Kidney glomerular epithelial cell (primary cell): ENCODE measurements around the gene CRELD2.

Experiments used
- DNase-seq: peaks from one replicate; lab custom pipeline; 2025; lab: John Stamatoyannopoulos, UW

CRELD2 gene

DNA sequence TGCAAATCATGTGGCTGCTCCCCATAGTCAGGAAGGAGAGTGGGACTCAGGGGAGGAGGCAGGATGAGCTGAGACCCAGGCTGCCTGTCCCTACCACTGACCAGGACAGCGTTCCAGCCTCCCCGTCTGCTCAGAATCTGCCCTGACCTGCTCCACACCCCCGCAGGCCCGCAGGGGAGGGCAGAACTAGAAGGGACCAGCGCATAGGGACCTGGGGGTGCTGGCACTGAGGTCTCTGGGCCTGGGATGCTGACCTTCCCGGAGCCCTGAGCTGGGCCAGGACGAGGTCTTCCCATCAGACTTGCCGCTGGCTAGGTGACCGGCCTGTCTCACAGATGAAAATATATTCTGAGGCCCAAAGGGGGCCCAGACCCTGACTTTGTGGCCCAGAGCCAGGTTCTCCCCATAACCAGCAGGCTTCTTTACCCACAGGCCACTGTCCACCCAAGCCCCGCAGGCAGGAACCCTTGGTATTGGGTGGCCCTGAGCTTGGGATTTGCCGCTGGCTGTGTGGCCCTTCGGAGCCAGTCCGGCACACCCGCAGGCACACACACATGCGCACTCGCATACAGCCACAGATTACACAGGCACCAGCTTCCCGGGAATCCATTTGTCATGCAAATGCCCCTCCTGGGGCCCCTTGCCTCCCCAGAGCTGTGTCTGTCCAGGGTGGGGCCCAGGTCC, 28.3 kb downstream of the CRELD2 start:
- no peak for DNase-seq

DNA sequence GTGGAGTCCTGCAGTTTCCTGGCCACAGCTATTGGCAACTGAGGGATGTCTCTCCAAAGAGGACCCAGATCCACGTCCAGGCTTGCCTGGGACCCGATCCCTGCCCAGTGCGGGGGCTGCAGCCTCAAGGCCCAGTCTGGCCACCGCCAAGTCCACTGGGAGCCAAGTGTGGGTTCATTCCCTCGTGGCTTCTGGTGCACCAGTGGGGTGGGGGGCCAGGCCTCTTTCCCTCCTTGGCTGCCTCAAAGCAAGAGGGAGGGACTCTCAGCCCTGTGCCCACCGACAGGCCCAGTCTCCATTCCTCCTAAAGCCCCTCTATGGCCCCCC, 28.8 kb downstream of the CRELD2 start:
- DNase-seq = no peak

DNA sequence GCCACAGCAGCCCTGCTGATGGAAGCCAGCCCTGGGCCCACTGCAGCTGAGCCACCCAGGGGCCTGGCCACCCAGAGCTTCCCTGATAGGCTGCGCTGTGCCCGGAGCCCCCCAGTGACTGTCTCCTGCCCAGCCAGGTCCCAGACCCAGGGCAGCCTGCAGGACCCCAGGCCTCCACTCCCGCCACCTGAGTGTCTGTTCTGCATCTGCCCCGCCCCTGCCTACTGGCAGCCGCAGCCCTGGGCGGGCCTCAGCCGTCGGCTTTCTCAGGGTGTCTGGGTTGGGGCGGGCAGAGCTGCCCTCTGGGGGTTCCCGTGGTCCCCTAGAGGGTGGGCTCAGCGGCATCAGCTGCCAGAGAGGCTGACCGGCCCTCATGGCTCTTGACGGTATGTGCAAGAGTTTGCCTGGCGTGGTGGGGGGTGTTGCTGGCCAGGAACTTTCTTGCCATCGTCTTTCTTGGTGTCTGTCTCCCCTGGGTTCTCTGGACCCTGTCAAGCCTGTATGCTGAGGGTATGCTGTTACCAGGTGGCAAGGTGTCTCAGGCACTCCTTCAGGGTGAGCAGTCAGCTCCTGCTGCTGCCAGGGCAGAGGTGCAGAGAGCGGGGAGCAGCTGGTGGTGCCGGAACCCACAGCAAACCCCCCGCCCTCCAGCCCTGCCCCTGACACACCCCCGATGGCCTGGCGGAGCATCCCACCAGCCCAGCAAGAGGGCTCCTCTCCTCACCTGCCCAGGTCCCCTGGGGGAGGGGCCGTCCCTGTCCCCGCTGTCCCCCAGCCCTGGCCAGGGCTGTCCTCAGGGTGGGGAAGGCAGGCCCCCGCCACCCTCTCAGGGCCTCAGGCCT, 29.9 kb downstream of the CRELD2 start:
- DNase-seq = no peak

DNA sequence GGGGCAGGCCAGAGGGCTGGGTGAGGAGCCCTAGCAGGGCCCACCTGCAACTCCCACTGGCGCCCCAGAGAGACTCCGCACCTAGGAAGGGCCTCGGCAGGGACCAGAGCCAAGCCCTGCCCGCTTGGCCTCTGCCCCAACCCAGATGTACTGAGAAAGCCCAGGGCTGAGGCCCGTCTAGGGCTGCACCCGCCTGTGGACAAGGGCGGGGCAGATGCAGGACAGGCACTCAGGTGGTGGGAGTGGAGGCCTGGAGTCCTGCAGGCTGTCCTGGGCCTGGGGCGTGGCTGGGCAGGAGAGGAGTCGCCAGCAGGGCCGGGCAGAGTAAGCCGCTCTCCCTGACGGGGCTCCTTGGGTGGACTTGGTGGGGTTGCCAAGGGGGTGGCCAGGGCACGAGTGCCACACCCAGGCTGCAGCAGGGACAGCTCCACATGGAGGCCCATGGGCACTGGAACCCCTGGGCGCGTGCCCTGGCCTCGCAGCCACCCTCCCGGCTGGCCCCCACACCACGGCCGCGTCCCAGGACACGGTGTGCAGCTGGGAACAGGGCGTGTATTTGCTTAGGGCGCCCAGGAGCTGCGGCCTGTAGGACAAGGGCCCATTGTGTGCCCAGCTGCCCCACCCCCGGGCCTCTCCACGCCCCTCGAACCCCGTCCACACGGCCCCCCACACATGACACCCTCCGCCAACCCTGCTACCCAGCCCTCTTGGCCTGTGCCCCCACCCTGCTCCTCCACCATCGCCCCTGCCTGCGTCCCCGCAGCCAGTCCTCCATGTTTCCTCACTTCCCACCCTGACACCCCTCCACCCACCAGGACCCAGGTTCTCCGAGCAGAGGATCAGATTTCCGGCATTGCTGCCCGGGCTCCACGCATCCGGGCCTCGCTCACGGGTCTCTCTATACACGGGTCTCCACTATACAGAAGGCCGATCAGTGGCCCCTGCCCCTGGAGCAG, 30.8 kb downstream of the CRELD2 start:
- DNase-seq = no peak

DNA sequence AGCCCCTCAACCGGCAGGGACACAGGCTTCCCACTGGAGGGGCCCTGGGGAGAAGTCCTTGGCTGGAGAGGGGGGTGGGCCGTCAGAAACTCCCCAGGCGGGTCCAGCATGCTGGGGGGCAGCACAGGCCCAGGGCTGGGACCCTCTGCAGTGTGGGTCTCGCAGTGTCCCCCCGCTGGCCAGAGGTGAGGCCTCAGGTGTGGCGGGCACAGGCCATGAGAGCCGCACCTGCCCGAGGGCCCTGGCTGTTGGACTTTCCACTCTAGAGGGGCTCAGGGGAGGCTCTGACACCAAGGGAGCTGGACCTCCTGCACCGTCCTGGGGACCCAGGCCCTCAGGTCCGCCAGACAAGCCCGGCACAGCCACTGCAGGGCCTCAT, 31.5 kb downstream of the CRELD2 start:
- DNase-seq = no peak

DNA sequence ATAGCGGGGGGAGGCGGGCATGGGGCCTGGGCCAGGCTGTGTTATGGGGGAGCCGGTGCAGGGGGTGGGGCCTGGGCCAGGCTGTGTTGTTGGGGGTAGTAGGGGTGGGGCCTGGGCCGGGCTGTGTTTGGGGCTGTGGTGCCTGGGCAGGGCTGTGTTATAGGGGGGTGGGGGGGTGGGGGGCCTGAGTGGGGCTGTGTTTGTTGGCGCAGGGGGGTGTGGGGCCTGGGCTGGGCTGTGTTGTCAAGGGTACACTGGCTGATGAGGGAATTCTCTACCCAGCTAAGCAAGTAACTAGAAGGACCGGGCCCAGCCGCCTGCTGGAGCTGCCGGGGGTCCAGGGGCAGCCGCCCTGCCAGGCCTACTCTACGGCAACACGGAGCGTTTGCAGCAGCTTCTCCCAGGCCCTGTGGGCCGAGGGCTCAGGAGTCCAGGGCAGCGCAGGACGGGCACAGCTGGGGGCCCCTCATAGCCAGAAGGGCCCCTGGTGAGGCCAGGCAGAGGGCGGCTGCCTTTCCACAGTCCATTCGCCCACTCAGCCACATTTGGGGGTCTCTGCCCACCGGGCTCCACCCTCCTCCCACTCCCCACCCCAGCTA, 32.1 kb downstream of the CRELD2 start:
- DNase-seq = no peak

DNA sequence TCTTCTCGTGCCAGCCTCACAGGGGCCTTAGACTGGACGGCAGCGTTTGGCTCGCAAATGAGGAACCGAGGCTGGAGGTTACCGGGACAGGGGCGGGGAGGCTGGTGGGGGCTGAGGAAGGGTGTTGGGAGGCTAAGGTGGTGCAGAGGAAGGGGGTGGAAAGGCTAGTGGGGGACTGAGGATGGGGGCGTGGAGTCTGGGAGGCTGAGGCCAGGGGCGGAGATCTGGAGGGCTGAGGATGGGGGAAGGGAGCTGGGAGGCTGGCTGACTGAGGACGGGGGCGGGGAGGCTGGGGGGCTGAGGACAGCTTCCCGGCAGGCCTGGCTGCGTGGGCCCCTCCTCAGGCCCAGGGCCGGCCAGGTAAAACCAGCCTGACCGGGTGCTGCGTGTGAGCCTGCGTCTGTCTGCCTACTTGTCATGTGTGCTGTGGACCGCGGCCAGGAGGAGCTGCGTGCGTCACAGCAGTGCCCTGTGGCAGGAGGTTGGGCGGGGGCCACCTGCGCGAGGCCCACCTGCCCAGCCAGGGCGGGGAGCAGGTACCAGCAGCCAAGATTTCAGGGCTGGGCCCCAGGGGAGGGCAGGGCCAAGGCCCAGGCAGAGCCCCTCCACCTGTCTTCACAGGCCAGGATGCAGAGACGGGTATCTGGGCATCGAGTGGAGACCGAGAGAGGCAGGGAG, 32.7 kb downstream of the CRELD2 start:
- peak; percentile 4 for DNase-seq

DNA sequence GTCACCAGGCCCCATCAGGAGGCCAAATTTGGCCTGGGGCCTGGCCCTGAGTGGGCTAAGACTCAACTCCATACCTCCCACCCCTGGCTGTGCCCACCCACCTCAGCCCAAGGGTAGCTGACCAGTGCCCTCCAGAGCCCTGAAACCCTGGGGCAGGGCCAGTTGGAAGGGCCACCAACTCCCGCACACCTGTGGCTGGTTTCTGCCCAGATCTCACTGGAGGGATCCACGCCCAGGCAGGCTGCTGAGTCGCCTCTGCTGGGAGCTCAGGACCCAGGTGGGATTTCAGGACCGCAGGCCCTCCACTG, 33.2 kb downstream of the CRELD2 start:
- DNase-seq = no peak

DNA sequence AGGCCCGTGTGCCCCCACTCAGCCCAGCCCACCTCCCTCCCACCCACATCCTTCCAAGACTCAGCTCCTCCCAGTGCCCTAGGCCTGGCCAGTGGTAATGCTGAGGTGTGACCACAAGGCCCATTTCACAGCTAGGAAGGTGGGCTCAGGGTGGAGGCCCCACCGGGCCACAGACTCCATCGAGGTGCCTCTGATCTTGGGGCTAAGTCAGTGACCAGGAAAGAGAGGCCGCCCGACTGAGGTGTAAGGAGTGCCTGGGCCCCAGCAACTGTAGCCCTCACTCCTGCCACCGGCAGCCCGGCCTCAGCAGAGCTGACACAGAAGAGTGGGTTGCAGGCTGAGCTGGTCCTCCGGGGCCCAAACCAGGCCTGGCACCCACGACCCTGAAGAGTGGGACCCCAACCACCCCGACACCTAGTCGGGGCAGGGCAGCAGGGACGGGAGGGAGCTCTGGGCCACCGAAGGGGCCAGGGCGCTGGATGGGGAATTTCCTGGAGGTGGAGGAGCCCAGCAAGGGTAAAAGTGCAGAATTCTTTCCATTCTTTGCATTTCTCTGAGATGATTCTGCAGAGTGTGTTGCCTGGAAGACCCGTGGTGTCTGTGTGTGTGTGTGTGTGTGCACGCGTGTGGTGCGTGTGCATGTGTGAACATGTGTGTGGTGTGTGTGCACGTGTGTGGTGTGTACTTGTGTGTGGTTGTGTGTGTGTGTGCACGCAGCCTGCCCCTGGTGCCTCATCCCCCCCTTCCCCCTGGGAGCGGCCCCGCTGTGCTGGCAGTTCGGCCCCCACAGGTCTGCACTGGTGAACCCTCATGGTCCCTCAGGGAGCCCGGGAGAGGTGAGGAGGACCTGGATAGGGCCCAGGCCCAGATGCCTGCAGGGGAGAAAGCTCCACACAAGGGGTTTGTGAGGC, 33.8 kb downstream of the CRELD2 start:
- DNase-seq = peak; percentile 88

DNA sequence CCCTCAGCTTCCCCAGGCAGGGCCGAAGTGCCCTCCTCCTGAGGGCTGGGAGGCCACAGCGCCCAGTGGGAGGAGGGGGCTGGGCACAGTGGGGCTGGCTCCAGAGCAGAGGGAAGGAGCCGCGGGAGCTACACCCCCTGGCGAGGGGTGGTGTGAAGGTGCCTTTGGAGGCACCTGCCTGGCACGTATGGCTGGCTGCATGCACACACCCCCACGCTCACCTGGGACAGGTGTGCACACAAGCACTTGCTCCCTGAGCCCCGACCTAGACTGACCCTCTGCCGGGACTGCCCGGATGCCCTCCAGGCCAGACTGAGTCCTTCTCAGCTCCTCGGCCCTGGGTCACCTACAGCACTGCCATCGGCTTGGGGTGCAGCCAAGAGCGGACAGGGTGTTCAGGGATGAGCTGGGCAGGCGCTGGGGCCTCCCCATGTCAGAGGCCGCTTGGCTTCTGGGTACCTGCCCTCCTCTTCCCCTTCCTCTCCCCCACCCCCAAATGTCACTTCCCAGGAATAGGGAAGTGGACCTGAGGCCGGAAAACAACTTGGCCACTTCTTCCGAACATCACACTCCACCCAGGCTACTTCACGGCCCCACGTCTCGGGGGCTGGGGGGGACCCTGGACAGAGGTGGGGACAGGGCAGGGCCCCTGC, 34.7 kb downstream of the CRELD2 start:
- no peak for DNase-seq

DNA sequence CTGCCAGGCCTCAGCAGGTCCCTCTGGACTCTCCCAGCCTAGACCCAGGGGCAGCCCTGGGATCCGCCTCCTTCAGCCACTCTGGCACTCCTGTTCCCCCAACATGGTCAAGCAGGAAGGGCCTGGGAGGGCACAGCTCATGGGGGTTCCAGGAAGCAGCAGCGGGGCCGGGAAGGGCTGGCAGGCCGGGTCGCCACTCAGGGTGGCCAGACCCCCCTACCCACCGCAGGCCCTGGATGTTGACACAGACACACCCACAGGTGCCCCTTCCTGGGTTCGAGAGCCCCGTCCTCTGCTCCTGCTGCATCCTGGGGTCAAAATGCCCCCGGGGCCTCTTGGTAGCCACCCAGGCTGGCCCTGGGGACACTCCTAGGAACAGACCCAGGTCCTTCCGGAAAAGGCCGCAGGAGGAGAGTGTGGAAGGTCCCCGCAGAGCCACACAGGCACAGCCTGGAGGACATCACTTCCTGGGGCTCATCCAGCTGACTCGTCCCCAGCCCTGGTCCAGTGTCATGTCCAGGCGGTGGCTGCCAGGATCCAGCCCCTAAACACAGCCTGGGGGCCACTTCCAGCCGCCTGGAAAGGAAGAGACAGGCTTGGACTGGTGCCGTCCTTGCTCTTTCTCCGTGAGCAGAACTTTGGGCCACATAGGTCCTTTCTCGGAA, 35.4 kb downstream of the CRELD2 start:
- no peak for DNase-seq

DNA sequence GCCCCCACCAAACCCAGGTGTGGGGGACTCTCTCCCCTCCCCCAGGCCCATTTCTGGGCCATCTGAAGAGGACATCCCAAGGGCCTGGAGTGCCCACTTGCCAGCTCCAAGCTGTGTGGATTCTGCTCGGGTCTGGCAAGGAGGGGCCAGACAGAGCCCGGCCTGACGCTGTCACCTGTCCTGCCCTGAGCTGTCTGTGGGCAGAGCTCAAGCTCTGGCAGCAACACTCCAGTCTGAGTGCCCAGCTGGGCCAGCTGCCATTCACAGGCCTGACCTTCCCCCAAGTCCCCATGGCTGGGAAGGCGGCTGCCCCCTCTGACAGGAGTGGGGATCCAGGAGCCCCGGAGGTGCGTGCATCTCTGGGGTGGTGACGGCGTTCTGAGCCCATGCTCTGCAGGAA, 35.9 kb downstream of the CRELD2 start:
- no peak for DNase-seq

DNA sequence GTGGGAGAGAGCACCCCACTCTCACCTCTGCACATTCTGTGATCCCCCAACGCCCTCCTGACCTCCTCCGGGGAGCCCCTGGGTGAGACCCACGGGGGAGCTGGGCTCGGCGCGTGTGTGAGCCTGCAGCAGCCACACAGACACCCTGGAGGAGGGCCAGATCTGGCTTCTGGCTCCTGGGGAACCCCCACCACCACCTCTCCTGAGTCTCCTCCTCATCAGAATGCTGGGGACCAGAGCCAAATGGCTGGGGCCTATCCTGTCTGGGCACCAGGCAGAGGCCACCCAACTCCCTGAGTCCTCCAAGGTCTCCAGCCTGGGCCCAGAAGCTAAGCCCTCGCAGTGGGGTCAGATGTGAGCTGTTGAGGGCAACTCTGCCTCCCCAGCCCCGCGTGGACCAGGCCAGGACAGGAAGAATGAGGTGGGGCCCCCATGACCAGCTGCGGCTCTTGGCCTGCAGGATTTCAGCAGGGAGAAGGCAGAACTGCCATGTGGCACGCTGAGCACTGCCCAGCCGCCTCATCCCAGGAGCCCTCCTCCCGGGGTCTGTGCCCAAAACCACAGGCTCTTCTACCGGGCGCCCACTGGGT, 36.7 kb downstream of the CRELD2 start:
- no peak for DNase-seq

DNA sequence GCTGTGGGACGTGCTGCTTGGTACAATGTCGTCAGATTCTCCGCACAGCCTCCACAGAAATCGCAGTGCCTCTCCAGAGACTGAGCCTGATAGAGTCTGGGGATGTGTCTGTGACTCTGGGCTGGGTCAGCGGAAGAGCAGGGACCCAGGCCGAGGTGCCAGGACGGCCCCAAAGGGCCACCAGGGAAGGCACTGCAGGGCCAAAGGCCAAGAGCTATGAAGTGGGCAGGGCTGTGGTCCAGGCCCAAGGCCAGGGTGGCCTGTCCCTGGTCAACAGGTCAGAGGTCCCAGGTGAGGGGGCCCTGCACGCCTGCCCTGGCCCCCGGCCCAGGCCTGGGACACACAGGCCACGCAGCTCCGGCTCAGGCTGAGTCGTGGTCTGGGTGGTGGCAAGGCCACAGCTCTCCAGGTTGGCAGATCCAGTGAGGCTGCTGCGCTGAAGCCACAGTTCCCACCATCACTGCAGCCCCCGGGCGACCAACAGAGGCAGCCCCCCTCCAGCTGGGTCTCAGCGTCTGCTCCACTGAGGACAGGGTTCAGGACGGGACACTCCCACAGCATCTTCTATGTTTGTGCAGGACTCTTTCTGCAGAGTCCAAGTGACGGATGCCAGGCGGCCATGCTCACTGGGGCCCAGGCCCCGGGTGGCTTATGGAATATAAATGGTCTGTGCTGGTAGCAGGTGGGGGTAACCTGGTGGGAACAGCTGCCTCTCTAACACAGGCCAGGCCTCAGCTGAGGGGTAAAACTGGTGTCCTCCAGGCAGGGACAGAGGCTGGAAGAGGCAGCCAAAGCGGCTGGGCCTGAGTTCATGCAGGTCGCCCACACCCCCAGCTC, 37.4 kb downstream of the CRELD2 start:
- no peak for DNase-seq

DNA sequence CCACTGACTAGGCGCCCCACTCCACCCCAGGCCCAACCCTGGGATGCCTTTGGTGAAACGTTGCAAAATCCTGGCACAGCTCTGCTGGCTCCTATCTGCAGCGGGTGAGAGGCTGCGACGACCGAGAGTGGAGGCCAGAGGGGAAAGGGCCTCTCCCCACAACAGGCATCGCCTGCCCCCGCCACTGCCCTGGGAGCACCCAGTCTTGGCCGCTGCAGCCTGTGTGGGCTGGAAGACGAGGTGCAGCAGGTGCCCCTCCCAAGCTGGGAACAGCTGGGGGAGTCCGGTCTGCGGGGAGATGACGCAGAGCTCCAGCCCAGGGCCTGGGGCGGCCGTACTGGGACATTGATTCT, 38.0 kb downstream of the CRELD2 start:
- DNase-seq = no peak

DNA sequence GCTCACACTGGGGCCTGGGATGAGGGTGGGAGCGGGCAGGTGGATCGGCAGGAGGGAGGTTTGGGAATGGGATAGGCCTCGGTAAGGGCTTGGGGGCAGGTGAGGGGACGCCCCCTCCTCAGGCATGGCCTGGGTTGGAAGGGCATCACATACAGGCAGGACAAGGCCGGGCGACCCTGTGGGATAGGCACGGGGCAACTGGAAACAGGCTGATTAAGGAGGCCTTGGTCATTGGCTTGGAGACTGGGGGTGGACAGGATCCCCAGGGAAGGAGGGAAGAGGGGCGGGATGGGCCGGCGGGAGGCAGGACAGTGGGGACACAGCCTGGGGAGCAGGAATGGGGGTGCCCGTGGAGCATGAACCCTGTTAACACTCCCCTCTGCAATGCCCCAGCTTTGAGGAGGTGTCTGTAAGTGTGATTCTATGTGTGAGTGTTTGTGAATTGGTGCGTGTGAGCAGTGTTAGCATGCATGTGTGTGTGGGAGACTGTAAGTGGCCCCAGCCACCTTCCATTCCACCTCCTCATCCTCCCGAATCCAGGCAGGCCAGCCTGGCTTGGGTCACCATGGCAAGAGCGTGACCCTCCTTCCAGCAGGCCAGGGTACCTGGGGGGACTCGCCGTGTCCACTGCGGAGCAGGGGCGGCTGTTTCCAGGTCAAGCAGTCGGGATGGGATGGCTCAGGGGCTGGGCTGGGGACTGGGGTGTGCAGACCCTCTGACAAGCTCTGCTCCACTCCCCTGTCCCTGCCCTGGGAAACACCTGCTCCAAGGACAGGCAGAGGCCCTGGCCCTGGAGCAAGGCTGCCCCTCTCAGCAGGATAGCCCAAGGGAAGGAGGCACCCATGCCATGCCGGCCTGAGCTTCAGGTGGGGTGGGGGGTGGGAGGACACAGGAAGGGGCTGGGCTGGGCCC, 38.7 kb downstream of the CRELD2 start:
- no peak for DNase-seq

DNA sequence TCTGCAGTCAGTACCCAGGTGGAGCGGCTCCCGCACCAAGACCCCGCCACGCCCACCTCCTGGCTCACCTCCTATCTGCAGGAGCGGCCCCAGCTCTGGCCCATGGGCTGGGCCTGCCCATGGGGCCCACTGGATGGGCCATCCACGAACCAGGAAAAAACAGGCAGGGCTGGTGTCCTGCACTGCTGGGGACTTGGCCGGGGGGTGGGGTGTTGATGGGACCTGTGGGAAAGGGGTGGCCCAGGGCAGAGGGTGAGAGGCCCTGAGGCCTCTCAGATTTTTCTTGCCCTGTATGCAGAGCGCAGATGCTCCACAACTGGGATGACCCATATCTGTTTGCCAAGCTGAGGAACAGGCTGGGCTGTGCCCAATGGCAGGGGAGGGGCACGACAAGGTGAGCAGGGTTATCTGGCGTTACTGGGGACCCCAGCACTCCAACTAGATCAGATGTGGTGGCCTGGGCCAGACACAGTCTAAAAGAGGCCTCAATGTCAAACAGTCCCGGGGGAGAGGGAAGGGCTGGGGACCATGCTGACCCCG, 39.5 kb downstream of the CRELD2 start:
- no peak for DNase-seq
